Pancreas (tissue), 10 donors: ENCODE results near the gene CD248. TPM values are rescaled to one million over a fixed set of nuclear protein-coding genes. Genes with fewer than 3 reads are reported as not detected.

ENCODE experiments used
- ATAC-seq, 4 donors: fragments of 200-7000 bp; cut with Tn5 transposase; one replicate each; pipeline versions ENCODE4 v1.8.0 to v1.9.1; 2020; ENCODE audit warnings: mild to moderate bottlenecking in 4 of 4, moderate library complexity in 4 of 4
- DNase-seq, 6 donors: peaks; one replicate each; pipeline ENCODE4 v3.0.0-alpha.2; 2020
- FAIRE-seq: peaks from 2 replicates; lab custom pipeline; 2012; peaks lifted over from hg19 to GRCh38; lab: Jason Lieb, UNC
- H3K27ac ChIP-seq, 4 donors: fragments of 200-600 bp; sonication (generic); 1 replicate in 3 of 4; 2 replicates in 1 of 4; pipeline versions ENCODE4 v1.5.0 to v1.8.0; 2020
- H3K27me3 ChIP-seq, 4 donors: fragments of 200-600 bp; one replicate each; pipeline ENCODE4 v1.8.0; 2021
- H3K36me3 ChIP-seq, 3 donors: fragments of 200-600 bp; sonication (generic) in 1 of 3; one replicate each; pipeline versions ENCODE4 v1.5.0 to v1.8.0; 2020 to 2021
- H3K4me1 ChIP-seq, 3 donors: fragments of 200-600 bp; one replicate each; pipeline ENCODE4 v1.8.0; 2021
- H3K4me3 ChIP-seq, 4 donors: fragments of 200-600 bp; sonication (generic) in 2 of 4; one replicate each; pipeline versions ENCODE4 v1.5.0 to v1.8.0; 2020 to 2021
- H3K9me3 ChIP-seq, 4 donors: fragments of 200-600 bp; one replicate each; pipeline ENCODE4 v1.8.0; 2021
- CTCF ChIP-seq, 4 donors: fragments of 200-600 bp; sonication (generic) in 3 of 4; IDR thresholded peaks; one replicate each; pipeline versions ENCODE4 v1.5.0 to v1.8.0; 2021; ENCODE audit warnings: antibody characterized with exemption in 4 of 4
- WGBS, 2 donors: extraction: QIAGEN DNeasy Blood & Tissue Kit; methylation state at CpG; one replicate each; pipeline ENCODE4 v1.1.7; 2013; 5-methylcytosine and 5-hydroxymethylcytosine counted together
- intact Hi-C, 3 donors: fragments of 100-400 bp; cut with DNase I; formaldehyde crosslinking; loops; one replicate each; pipeline versions ENCODE4 v1.11.1 to v1.14.2; 2022
- polyA plus RNA-seq, 2 donors: library from polyadenylated mRNA; stranded (reverse); fragments of 200-250 nt; gene quantifications; one replicate each; pipeline ENCODE4 v1.2.3, GENCODE V29; 2013
- total RNA-seq, 6 donors: library from RNA; stranded (reverse); fragmentation: NEBNext Ultra II Directional in 4 of 6; extraction: Animal tissue kit (Norgen Biotek cat#: 25700) in 4 of 6; gene quantifications; one replicate each; pipeline versions ENCODE4 v1.2.1 to v1.2.4, GENCODE V29; 2021 to 2023
- donor health status: healthy with polysubstance abuse.
- donor health status: DM: no; HTN: no; CAD: no; lungs with moderate emphysema.
- donor health status: DM: no; HTN: no; CAD: no.
- donor health status: control.
- donor health status: control.
- donor health status: Bipolar disorder and iron deficiency.
- donor health status: DM: yes; HTN: yes; CAD: no.
- donor health status: DM: no; HTN: no; CAD: no.
- donor health status: DM: no; HTN: no; CAD: no.
- donor health status: DM: yes; HTN: yes; CAD: no.

Gene CD248
- total RNA-seq (10 to 100 TPM in 3 of 6 donors, 1 to 10 TPM in 3; 1.2 to 17.7 (median 7.5) TPM), polyA plus RNA-seq (1 to 10 TPM; 2.5 to 4.0 TPM)

- FAIRE-seq = no peak
- TF ChIP-seq CTCF (IDR thresholded peaks at IDR 0.05) = no peak
- peak within 1 kb of the TSS in 2 of 4 donors; percentile 5 to 37 for H3K27ac ChIP-seq
- H3K9me3 ChIP-seq = no peaks in the 10 kb centered on the region
- H3K4me3 ChIP-seq = peak within 1 kb of the TSS in 2 of 4 donors; percentile 4 to 55
- no peaks in the 10 kb centered on the region for H3K36me3 ChIP-seq
- 38% methylated on average over 29 of the region's 29 CpGs; no CpG with 5 or more reads in 1 of the 2 donors for WGBS, 2 donors
- intact Hi-C loops = no loop called here
- H3K27me3 ChIP-seq = no peaks in the 10 kb centered on the region
- H3K4me1 ChIP-seq = no peaks in the 10 kb centered on the region
- peak in 1 of 6 donors; percentile 68 for DNase-seq
- ATAC-seq = no peak
These were observed at the start of gene CD248 for GRCh38 chr11:66316849-66317251. TSS of gene CD248 (minus strand) at chr11:66317044. CDS start at chr11:66317027, 17 bp downstream.

GRCh38 chr11:66365711-66366619, 49.1 kb upstream of the CD248 start:
- FAIRE-seq = no peak

GRCh38 chr11:66365166-66365565, 48.3 kb upstream of the CD248 start:
- FAIRE-seq (no peak), ATAC-seq (no peak), DNase-seq (peak in 1 of 6 donors; percentile 14)
- Histone ChIP-seq H3K36me3 (no peaks in the 10 kb centered on the region), H3K4me3 (no peak overlapping the region), H3K4me1 (no peaks in the 10 kb centered on the region), H3K27ac (no peak overlapping the region), H3K9me3 (no peaks in the 10 kb centered on the region), H3K27me3 (no peaks in the 10 kb centered on the region)
- TF ChIP-seq CTCF (IDR thresholded peaks at IDR 0.05) = no peak
- intact Hi-C loops = no loop called here
- WGBS, 2 donors = 93 to 96% methylated on average over 6 of the region's 6 CpGs

More at GRCh38 chr11:66365711-66366619, 49.1 kb upstream of the CD248 start:
- 88 to 90% methylated on average over 14 of the region's 14 CpGs for WGBS, 2 donors
- DNase-seq = peak in 2 of 6 donors; percentile 22 to 56
- Histone ChIP-seq H3K4me3 (no peak overlapping the region), H3K4me1 (no peaks in the 10 kb centered on the region), H3K36me3 (no peaks in the 10 kb centered on the region), H3K9me3 (no peaks in the 10 kb centered on the region), H3K27me3 (no peaks in the 10 kb centered on the region), H3K27ac (no peak overlapping the region)
- intact Hi-C loops = no loop called here
- no peak for TF ChIP-seq CTCF (IDR thresholded peaks at IDR 0.05)
- no peak for ATAC-seq

GRCh38 chr11:66363805-66364535, 47.1 kb upstream of the CD248 start:
- no peak overlapping the region for H3K27ac ChIP-seq
- FAIRE-seq = no peak

More at GRCh38 chr11:66363805-66364535, 47.1 kb upstream of the CD248 start:
- Histone ChIP-seq H3K4me1 (no peaks in the 10 kb centered on the region), H3K9me3 (no peaks in the 10 kb centered on the region), H3K36me3 (no peaks in the 10 kb centered on the region), H3K4me3 (no peak overlapping the region), H3K27me3 (no peaks in the 10 kb centered on the region)
- DNase-seq (peak in 4 of 6 donors; percentile 61 to 79 (median 77)), ATAC-seq (peak in 3 of 4 donors; percentile 21 to 56 (median 51))
- intact Hi-C loops = no loop called here
- WGBS, 2 donors = 81% methylated on average over 14 to 15 of the region's 15 CpGs
- peak; percentile 36 to 56 (median 48) for TF ChIP-seq CTCF (IDR thresholded peaks at IDR 0.05)
